Neural crest cell (in vitro differentiated cells): ENCODE results near the gene BCR. TPM values are rescaled to one million over a fixed set of nuclear protein-coding genes. Genes with fewer than 3 reads are reported as not detected.

Experiments
- DNase-seq: peaks from one replicate; pipeline ENCODE4 v3.0.0; 2021; ENCODE audit warnings: low read depth, mixed read lengths, low spot score
- H3K27ac Mint-ChIP-seq: one replicate; pipeline ENCODE4 v1.8.0; 2021; ENCODE audit warnings: mild to moderate bottlenecking, mixed read lengths; ENCODE audit not compliant: unreplicated experiment
- H3K27me3 Mint-ChIP-seq: 2 replicates; pipeline ENCODE4 v1.8.0; 2021; ENCODE audit warnings: low read depth, mild to moderate bottlenecking, mixed read lengths
- H3K36me3 Mint-ChIP-seq: 2 replicates; pipeline ENCODE4 v1.8.0; 2021; ENCODE audit warnings: low read depth, mild to moderate bottlenecking, mixed read lengths
- H3K4me1 Mint-ChIP-seq: 2 replicates; pipeline ENCODE4 v1.8.0; 2021; ENCODE audit warnings: mixed read lengths
- H3K4me3 Mint-ChIP-seq: one replicate; pipeline ENCODE4 v1.8.0; 2021; ENCODE audit warnings: mild to moderate bottlenecking, mixed read lengths
- H3K9me3 Mint-ChIP-seq: 2 replicates; pipeline ENCODE4 v1.8.0; 2021; ENCODE audit warnings: mixed read lengths
- CTCF ChIP-seq: fragments of 200-600 bp; sonication (generic); conservative IDR thresholded peaks from 2 replicates; pipeline ENCODE4 v1.5.0; 2021; ENCODE audit warnings: antibody characterized with exemption, mild to moderate bottlenecking
- total RNA-seq: library from RNA; stranded (reverse); gene quantifications from 2 replicates; pipeline ENCODE4 v1.2.1, GENCODE V29; 2021

The BCR gene
- total RNA-seq, 1 donor from 2014 or later = 54.2 TPM

- peaks cover 6% of the 10 kb centered on the region for H3K4me1 Mint-ChIP-seq
- no peak for TF ChIP-seq CTCF
- H3K27ac Mint-ChIP-seq = no peak overlapping the region
These were observed 104.9 kb downstream of the BCR start for GRCh38 chr22:23285236-23285635.

GRCh38 chr22:23285734-23286133, 105.4 kb downstream of the BCR start:
- TF ChIP-seq CTCF = no peak
- Mint-ChIP-seq H3K9me3 (no peaks in the 10 kb centered on the region), H3K4me3 (no peak overlapping the region), H3K36me3 (no peaks in the 10 kb centered on the region), H3K27ac (no peak overlapping the region), H3K27me3 (no peaks in the 10 kb centered on the region), H3K4me1 (peaks cover 10% of the 10 kb centered on the region)
- DNase-seq = no peak

More at GRCh38 chr22:23285236-23285635, 104.9 kb downstream of the BCR start:
- H3K9me3 Mint-ChIP-seq = no peaks in the 10 kb centered on the region
- DNase-seq = no peak
- no peaks in the 10 kb centered on the region for H3K36me3 Mint-ChIP-seq
- no peak overlapping the region for H3K4me3 Mint-ChIP-seq
- no peaks in the 10 kb centered on the region for H3K27me3 Mint-ChIP-seq

DNA sequence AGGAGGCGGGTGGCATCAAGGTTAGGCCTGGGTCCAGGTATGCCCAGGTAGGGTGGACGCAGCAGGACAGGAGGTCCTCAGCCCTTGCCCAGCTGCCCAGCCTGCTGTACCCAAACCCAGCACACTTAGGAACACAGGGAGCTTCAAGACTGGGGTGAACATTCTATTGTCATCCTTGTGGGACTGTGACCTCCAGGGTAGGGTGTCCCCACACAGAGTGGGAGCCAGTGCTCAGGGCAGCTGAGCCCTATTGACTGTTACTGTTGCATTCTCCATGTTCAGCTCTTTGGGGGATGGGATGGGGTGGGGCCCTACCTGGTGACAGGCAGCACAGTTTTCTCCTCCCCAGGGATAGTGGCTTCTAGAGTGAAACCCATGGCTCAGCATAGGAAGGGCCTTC, 106.0 kb downstream of the BCR start:
- no peak for DNase-seq
- H3K9me3 Mint-ChIP-seq = no peaks in the 10 kb centered on the region
- no peaks in the 10 kb centered on the region for H3K36me3 Mint-ChIP-seq
- no peak overlapping the region for H3K4me3 Mint-ChIP-seq
- H3K27me3 Mint-ChIP-seq = no peaks in the 10 kb centered on the region
- TF ChIP-seq CTCF = no peak
- H3K4me1 Mint-ChIP-seq = peaks cover 11% of the 10 kb centered on the region
- no peak overlapping the region for H3K27ac Mint-ChIP-seq

DNA sequence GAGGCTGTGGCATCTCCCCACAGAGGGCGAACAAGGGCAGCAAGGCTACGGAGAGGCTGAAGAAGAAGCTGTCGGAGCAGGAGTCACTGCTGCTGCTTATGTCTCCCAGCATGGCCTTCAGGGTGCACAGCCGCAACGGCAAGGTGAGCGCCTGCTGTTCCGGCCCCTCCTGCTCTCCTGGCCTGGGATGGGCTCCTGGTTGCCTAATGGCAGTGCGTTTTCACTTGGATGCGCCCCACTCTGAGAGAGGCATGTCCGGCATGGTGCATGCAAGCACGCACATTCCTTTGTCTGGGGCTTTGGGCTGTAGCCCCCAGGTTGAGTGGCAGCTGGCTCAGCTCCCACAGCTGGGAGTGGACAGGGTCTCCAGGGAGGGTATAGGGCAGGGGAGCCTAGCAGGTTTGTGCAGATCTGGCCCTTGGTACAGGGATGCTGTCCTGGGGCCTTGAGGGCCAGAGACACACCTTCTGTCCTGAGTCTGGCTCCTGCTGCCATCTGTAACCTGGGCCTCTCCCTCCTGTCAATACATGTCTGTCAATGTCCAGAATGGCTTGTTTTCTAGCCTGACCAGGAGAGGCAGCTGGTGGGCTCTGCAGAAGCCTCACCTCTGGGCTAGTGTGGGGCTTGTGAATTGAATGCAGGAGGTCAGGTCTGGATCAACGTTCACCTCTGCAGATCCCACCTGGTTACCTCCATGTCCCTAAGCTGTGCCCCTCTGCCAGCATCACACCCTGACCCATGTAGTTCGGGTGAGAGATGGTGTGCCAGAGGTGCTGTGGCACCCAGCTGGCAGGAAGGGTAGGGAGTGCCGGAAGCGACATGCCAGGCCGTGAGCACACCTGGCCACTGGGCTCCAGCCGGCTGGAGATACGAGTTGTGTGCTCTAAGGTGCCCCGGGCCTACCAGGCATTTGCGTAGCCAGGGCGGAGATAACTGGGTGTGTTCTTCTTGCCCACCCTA, 107.1 kb downstream of the BCR start:
- Mint-ChIP-seq H3K36me3 (peaks cover 3% of the 10 kb centered on the region), H3K4me1 (peaks cover 17% of the 10 kb centered on the region), H3K4me3 (no peak overlapping the region), H3K9me3 (no peaks in the 10 kb centered on the region), H3K27me3 (no peaks in the 10 kb centered on the region), H3K27ac (no peak overlapping the region)
- DNase-seq = no peak
- no peak for TF ChIP-seq CTCF

DNA sequence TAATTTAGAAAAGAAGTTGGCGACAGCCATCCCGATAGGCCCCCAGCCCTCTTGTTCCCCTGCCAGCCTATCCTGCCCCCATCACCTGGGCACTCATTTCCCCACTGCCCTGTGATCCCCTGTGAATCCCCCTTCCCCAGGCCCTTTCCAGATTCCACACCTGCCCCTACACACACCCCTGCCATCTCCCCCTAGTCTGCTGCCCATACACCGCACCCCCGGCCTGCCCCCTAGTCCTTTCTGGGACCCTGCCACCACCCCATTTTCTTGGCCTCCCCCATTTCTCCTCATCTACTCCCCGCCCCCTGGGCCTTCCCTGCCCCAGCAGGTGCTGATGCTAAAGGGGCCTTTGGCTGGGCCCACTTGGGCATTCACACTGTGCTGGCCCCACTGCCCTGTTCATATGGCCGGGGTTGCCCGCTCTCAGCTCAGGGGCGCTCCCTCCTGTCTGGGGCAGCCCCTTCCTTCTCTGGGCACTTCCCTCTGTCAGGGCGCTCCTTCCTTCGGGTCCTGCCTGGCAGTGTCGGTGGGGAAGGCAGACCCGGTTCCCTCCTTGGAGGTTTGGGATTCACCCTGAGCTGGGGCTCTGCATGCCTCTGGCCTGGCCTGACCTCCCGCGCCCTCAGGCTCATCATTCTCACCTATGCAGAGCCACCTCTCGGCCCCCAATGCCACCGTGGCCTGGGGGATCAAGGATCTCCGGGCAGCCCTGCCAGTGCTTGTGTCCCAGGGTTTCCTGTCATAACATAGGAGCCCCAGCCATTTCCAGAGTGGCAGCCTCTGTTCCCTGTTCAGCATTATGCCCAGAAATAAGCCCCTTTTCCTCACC, 108.2 kb downstream of the BCR start:
- Mint-ChIP-seq H3K27ac (no peak overlapping the region), H3K27me3 (no peaks in the 10 kb centered on the region), H3K36me3 (peaks cover 6% of the 10 kb centered on the region), H3K4me1 (peaks cover 27% of the 10 kb centered on the region), H3K4me3 (no peak overlapping the region), H3K9me3 (no peaks in the 10 kb centered on the region)
- no peak for DNase-seq
- TF ChIP-seq CTCF = no peak
